HepG2 (cell line): ENCODE measurements around the gene DLL4. TPM values are rescaled to one million over a fixed set of nuclear protein-coding genes. Genes with fewer than 3 reads are reported as not detected.

Source experiments
- ATF5 ChIP-seq: sonication (generic); formaldehyde crosslinking; IDR thresholded peaks from 2 replicates; pipeline ENCODE4 v1.4.0; 2020; ENCODE audit warnings: mild to moderate bottlenecking, low read depth, missing genetic modification reagents
- BCL3 ChIP-seq: sonication (generic); formaldehyde crosslinking; IDR thresholded peaks from 2 replicates; pipeline ENCODE4 v1.5.1; 2020; ENCODE audit warnings: mild to moderate bottlenecking, missing genetic modification reagents, moderate library complexity
- CENPBD1 ChIP-seq: sonication (generic); formaldehyde crosslinking; IDR thresholded peaks from 2 replicates; pipeline ENCODE4 v1.8.0; 2022; ENCODE audit warnings: missing genetic modification reagents, low read depth, mild to moderate bottlenecking, borderline replicate concordance
- DMAP1 ChIP-seq: IDR thresholded peaks from 2 replicates; pipeline ENCODE4 v1.6.1; 2016
- DNMT1 ChIP-seq: sonication (generic); formaldehyde crosslinking; IDR thresholded peaks from 2 replicates; pipeline ENCODE4 v1.5.1; 2020; ENCODE audit warnings: mild to moderate bottlenecking, missing genetic modification reagents
- FLYWCH1 ChIP-seq: sonication (generic); formaldehyde crosslinking; IDR thresholded peaks from 2 replicates; pipeline ENCODE4 v1.8.1; 2023; ENCODE audit warnings: mild to moderate bottlenecking, missing genetic modification reagents
- GATAD2A ChIP-seq: IDR thresholded peaks from 2 replicates; pipeline ENCODE4 v1.6.1; 2016
- GMEB2 ChIP-seq: IDR thresholded peaks from 2 replicates; pipeline ENCODE4 v1.6.1; 2016; ENCODE audit warnings: missing biosample characterization, missing genetic modification reagents, low read depth
- HIVEP1 ChIP-seq: sonication (generic); formaldehyde crosslinking; IDR thresholded peaks from 2 replicates; pipeline ENCODE4 v1.4.0; 2020; ENCODE audit warnings: mild to moderate bottlenecking, missing genetic modification reagents
- HNRNPH1 ChIP-seq: fragments of 200-400 bp; formaldehyde crosslinking; optimal IDR thresholded peaks from 2 replicates; pipeline ENCODE3; 2017; ENCODE audit warnings: mild to moderate bottlenecking, low read depth, low read length
- KAT7 ChIP-seq: IDR thresholded peaks from 2 replicates; pipeline ENCODE4 v1.6.1; 2018; ENCODE audit warnings: borderline replicate concordance, missing compliant biosample characterization
- KLF15 ChIP-seq: sonication (generic); formaldehyde crosslinking; IDR thresholded peaks from 2 replicates; pipeline ENCODE4 v1.8.1; 2023; ENCODE audit warnings: borderline replicate concordance, mild to moderate bottlenecking, inconsistent platforms, missing genetic modification reagents, mixed read lengths
- MBD4 ChIP-seq: IDR thresholded peaks from 2 replicates; pipeline ENCODE4 v1.6.1; 2012; ENCODE audit warnings: low read length, inconsistent platforms, borderline replicate concordance
- NFE2L2 ChIP-seq: fragments of 150-350 bp; IDR thresholded peaks from 2 replicates; pipeline ENCODE4 v1.6.1; 2014; ENCODE audit warnings: low read length
- RARA ChIP-seq: IDR thresholded peaks from 2 replicates; pipeline ENCODE4 v1.6.1; 2016; ENCODE audit warnings: missing genetic modification reagents, missing compliant biosample characterization
- SKIL ChIP-seq: sonication (generic); formaldehyde crosslinking; IDR thresholded peaks from 2 replicates; pipeline ENCODE4 v1.8.0; 2022; ENCODE audit warnings: missing genetic modification reagents, mild to moderate bottlenecking, moderate library complexity, borderline replicate concordance
- SOX13 ChIP-seq, 3 experiments: fragments of 450-650 bp in 1 of 3; sonication (generic) in 1 of 3; formaldehyde crosslinking in 1 of 3; IDR thresholded peaks in 2 of 3; conservative IDR thresholded peaks in 1 of 3; 2 replicates each; pipeline versions ENCODE4 v1.5.0 to v1.6.1; 2016 to 2020; ENCODE audit warnings: antibody characterized with exemption in 1 of 3, mild to moderate bottlenecking in 1 of 3, missing compliant biosample characterization in 1 of 3, missing genetic modification reagents in 1 of 3, moderate library complexity in 1 of 3
- TBX3 ChIP-seq: fragments of 450-650 bp; IDR thresholded peaks from 2 replicates; pipeline ENCODE4 v1.6.1; 2017; ENCODE audit warnings: antibody characterized with exemption, mild to moderate bottlenecking, inconsistent platforms, borderline replicate concordance
- YEATS4 ChIP-seq: sonication (generic); formaldehyde crosslinking; IDR thresholded peaks from 2 replicates; pipeline ENCODE4 v1.4.0; 2020; ENCODE audit warnings: missing genetic modification reagents, borderline replicate concordance
- ZNF207 ChIP-seq: fragments of 450-650 bp; IDR thresholded peaks from 2 replicates; pipeline ENCODE4 v1.6.1; 2016; ENCODE audit warnings: antibody characterized with exemption, borderline replicate concordance
- ZNF335 ChIP-seq: sonication (generic); formaldehyde crosslinking; IDR thresholded peaks from 2 replicates; pipeline ENCODE4 v1.4.0; 2020; ENCODE audit warnings: missing genetic modification reagents
- ZNF558 ChIP-seq: sonication (generic); formaldehyde crosslinking; IDR thresholded peaks from 2 replicates; pipeline ENCODE4 v1.9.0; 2022; ENCODE audit warnings: mild to moderate bottlenecking, missing genetic modification reagents, borderline replicate concordance
- ZNF572 ChIP-seq: sonication (generic); formaldehyde crosslinking; IDR thresholded peaks from 2 replicates; pipeline ENCODE4 v1.5.1; 2020; ENCODE audit warnings: mild to moderate bottlenecking, missing genetic modification reagents
- ZNF841 ChIP-seq: sonication (generic); formaldehyde crosslinking; IDR thresholded peaks from 2 replicates; pipeline ENCODE4 v1.8.1; 2023; ENCODE audit warnings: missing genetic modification reagents, borderline replicate concordance
- polyA plus RNA-seq, 8 experiments: library from polyadenylated mRNA; depleted of rRNA in 3 of 8; stranded (reverse) in 7 of 8; unstranded in 1 of 8; fragments of >200 nt; fragmentation: Illumina TruSeq in 4 of 8; extraction: Trizol in 4 of 8; gene quantifications; 2 replicates each; pipeline versions ENCODE4 v1.2.1 to v1.2.3, GENCODE V29; 2011 to 2016; ENCODE audit warnings: low read depth in 4 of 8, missing spikeins in 1 of 8, mixed read lengths in 1 of 8; ENCODE audit not compliant: insufficient read depth in 1 of 8
- total RNA-seq, 5 experiments: library from RNA; depleted of rRNA; stranded (reverse); fragments of >200 nt; fragmentation: Illumina TruSeq; extraction: Trizol; gene quantifications; 2 replicates each; pipeline ENCODE4 v1.2.3, GENCODE V29; 2016; ENCODE audit warnings: low read depth in 1 of 5

Gene DLL4
- total and polyA plus RNA-seq, 2 of the 13 experiments (the other 11 are each of a cell fraction or from before 2014, with no cell fraction given): 0.20 to 0.25 TPM

- TF ChIP-seq BCL3 (no peak), ZNF572 (CRISPR knock-in tag) (no peak), CENPBD1 (CRISPR knock-in tag) (no peak), SKIL (CRISPR knock-in tag) (no peak), GATAD2A (CRISPR knock-in tag) (no peak; the same call in 1 of the 2 replicates), NFE2L2 (no peak), ZNF558 (CRISPR knock-in tag) (peak; percentile 54; the same call in 1 of the 2 replicates), RARA (CRISPR knock-in tag) (no peak), SOX13 (IDR thresholded peaks at IDR 0.05) (no peak), SOX13 (CRISPR knock-in tag; conservative IDR thresholded peaks at IDR 0.05 in 1 of 2, IDR thresholded peaks at IDR 0.05 in 1 of 2) (peak in 1 of 2 experiments; percentile 7; a peak in 1 of 4 replicates), YEATS4 (CRISPR knock-in tag) (peak; percentile 40; the same call in 1 of the 2 replicates), DNMT1 (CRISPR knock-in tag) (no peak; the same call in 1 of the 2 replicates), TBX3 (no peak), GMEB2 (no peak), KAT7 (CRISPR knock-in tag) (no peak), ATF5 (no peak), ZNF841 (CRISPR knock-in tag) (no peak), HIVEP1 (peak; percentile 66; the same call in 1 of the 2 replicates), HNRNPH1 (no peak), ZNF207 (no peak), MBD4 (no peak), FLYWCH1 (CRISPR knock-in tag) (no peak), DMAP1 (no peak; the same call in 1 of the 2 replicates), KLF15 (no peak; the same call in 1 of the 2 replicates), ZNF335 (CRISPR knock-in tag) (no peak)
These were observed 22.8 kb upstream of the DLL4 start (continued) for GRCh38 chr15:40906091-40906990.
